ENCODE data around the gene ID2. TPM values are rescaled to one million over a fixed set of nuclear protein-coding genes. Genes with fewer than 3 reads are reported as not detected.

The ID2 gene
- total and polyA plus RNA-seq, 2 of the 13 experiments (the other 11 are each of a cell fraction or from before 2014, with no cell fraction given): 214 to 719 TPM

DNA sequence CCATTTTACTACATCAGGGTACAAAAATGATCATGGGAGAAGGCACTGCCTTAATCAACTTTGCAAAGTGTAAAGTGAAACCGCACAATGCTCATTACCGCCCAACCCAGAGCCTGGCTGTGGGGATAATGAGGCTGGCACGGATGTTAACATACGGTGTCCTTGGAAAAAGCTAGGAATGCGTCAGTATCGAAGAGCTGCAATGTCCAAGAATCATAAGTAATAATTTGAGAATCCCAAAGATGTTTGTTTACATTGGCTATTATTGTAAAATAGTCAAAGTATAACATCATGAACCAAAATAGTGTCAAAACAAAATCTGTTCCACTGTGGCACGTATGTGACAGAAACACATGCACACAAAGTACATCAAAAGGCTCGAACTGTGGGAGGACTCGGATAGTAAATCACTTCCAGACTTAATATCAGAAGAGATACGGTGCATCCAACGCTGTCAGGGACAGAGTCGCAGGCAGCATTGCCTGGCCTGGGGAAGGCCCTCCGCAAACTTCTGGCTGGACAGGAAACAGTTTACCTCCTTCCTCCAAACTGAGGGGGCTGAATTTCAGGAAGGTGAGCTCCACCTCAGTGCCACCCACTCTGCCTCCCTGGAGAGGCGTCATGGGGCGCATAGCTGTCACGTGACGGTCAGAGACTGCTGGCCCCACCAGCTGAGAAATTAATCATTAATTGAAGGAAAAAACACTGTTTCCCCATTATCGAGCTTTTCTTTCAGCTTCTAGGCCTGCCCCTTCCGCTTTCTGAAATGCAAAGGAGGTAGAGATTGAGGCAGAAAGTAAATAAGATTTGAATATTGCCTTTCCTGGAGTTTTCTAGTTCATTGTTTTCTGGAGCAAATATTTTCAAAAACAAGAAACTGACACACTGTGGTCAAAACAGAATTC lies 1.8 kb upstream of the ID2 start (continued):
- TF ChIP-seq, protein P1, sequence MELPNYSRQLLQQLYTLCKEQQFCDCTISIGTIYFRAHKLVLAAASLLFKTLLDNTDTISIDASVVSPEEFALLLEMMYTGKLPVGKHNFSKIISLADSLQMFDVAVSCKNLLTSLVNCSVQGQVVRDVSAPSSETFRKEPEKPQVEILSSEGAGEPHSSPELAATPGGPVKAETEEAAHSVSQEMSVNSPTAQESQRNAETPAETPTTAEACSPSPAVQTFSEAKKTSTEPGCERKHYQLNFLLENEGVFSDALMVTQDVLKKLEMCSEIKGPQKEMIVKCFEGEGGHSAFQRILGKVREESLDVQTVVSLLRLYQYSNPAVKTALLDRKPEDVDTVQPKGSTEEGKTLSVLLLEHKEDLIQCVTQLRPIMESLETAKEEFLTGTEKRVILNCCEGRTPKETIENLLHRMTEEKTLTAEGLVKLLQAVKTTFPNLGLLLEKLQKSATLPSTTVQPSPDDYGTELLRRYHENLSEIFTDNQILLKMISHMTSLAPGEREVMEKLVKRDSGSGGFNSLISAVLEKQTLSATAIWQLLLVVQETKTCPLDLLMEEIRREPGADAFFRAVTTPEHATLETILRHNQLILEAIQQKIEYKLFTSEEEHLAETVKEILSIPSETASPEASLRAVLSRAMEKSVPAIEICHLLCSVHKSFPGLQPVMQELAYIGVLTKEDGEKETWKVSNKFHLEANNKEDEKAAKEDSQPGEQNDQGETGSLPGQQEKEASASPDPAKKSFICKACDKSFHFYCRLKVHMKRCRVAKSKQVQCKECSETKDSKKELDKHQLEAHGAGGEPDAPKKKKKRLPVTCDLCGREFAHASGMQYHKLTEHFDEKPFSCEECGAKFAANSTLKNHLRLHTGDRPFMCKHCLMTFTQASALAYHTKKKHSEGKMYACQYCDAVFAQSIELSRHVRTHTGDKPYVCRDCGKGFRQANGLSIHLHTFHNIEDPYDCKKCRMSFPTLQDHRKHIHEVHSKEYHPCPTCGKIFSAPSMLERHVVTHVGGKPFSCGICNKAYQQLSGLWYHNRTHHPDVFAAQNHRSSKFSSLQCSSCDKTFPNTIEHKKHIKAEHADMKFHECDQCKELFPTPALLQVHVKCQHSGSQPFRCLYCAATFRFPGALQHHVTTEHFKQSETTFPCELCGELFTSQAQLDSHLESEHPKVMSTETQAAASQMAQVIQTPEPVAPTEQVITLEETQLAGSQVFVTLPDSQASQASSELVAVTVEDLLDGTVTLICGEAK (IDR thresholded peaks at IDR 0.05): no peak
- TF ChIP-seq, protein P1 (CRISPR knock-in tag; IDR thresholded peaks at IDR 0.05): peak; percentile 29; the same call in 1 of the 2 replicates
- TF ChIP-seq MIXL1 (CRISPR knock-in tag; IDR thresholded peaks at IDR 0.05) (peak; percentile 85; the same call in 1 of the 2 replicates), ZBTB38 (CRISPR knock-in tag; IDR thresholded peaks at IDR 0.05) (peak; percentile 81), KLF6 (CRISPR knock-in tag; IDR thresholded peaks at IDR 0.05) (no peak), ESRRA (CRISPR knock-in tag; IDR thresholded peaks at IDR 0.05; ENCODE audit: low read depth) (peak; percentile 47; the same call in 1 of the 2 replicates), ZNF431 (CRISPR knock-in tag; IDR thresholded peaks at IDR 0.05; ENCODE audit: borderline replicate concordance, low read depth) (peak; percentile 80; the same call in 1 of the 2 replicates), ZNF567 (CRISPR knock-in tag; IDR thresholded peaks at IDR 0.05; ENCODE audit: borderline replicate concordance) (peak; percentile 70; the same call in 1 of the 2 replicates), ZMYM4 (CRISPR knock-in tag; IDR thresholded peaks at IDR 0.05) (peak; percentile 84), DNMT3B (CRISPR knock-in tag; conservative IDR thresholded peaks at IDR 0.05) (peak; percentile 51; the same call in 1 of the 2 replicates), REPIN1 (CRISPR knock-in tag; IDR thresholded peaks at IDR 0.05; ENCODE audit: borderline replicate concordance, low read depth) (peak; percentile 66; the same call in 1 of the 2 replicates), SAP130 (CRISPR knock-in tag; IDR thresholded peaks at IDR 0.05; ENCODE audit: low read depth) (peak; percentile 98), BRD4 (CRISPR knock-in tag; IDR thresholded peaks at IDR 0.05) (peak; percentile 57), ZNF441 (CRISPR knock-in tag; IDR thresholded peaks at IDR 0.05; ENCODE audit: borderline replicate concordance) (peak; percentile 23; the same call in 1 of the 2 replicates), FOXK1 (CRISPR knock-in tag; IDR thresholded peaks at IDR 0.05; ENCODE audit: borderline replicate concordance, low read depth) (peak; percentile 68; the same call in 1 of the 2 replicates), ZNF484 (CRISPR knock-in tag; IDR thresholded peaks at IDR 0.05; ENCODE audit: borderline replicate concordance, low read depth) (no peak)
- TF ChIP-seq, protein P2, sequence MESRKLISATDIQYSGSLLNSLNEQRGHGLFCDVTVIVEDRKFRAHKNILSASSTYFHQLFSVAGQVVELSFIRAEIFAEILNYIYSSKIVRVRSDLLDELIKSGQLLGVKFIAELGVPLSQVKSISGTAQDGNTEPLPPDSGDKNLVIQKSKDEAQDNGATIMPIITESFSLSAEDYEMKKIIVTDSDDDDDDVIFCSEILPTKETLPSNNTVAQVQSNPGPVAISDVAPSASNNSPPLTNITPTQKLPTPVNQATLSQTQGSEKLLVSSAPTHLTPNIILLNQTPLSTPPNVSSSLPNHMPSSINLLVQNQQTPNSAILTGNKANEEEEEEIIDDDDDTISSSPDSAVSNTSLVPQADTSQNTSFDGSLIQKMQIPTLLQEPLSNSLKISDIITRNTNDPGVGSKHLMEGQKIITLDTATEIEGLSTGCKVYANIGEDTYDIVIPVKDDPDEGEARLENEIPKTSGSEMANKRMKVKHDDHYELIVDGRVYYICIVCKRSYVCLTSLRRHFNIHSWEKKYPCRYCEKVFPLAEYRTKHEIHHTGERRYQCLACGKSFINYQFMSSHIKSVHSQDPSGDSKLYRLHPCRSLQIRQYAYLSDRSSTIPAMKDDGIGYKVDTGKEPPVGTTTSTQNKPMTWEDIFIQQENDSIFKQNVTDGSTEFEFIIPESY (CRISPR knock-in tag; IDR thresholded peaks at IDR 0.05): peak; percentile 29; the same call in 1 of the 2 replicates

All from HepG2 (cell line).